Astrocyte of the cerebellum (primary cell): ENCODE measurements around the gene APOBEC3G.

Experiments used
- DNase-seq: peaks from one replicate; pipeline ENCODE4 v3.0.0-alpha.2; 2011; ENCODE audit warnings: low read depth
- H3K4me3 ChIP-seq: 2 replicates; pipeline ENCODE4 v1.5.1; 2011; ENCODE audit warnings: mild to moderate bottlenecking, low read depth, low read length, moderate library complexity
- CTCF ChIP-seq: IDR thresholded peaks from 2 replicates; pipeline ENCODE4 v1.5.1; 2012; ENCODE audit warnings: low read length, low read depth, moderate library complexity, mild to moderate bottlenecking; ENCODE audit errors: missing control alignments
- in situ Hi-C: cut with HindIII; loops from 2 replicates; pipeline ENCODE4 v1.10.0; 2017; ENCODE audit warnings: low sequenced_read_pairs

The APOBEC3G gene

GRCh38 chr22:39114112-39114511, 37.0 kb downstream of the APOBEC3G start:
- no peak overlapping the region for H3K4me3 ChIP-seq
- DNase-seq, result no peak
- TF ChIP-seq CTCF, result no peak
- in situ Hi-C loops, result no loop called here

GRCh38 chr22:39115570-39115969, 38.5 kb downstream of the APOBEC3G start:
- TF ChIP-seq CTCF, result no peak
- no peak overlapping the region for H3K4me3 ChIP-seq
- DNase-seq, result no peak
- in situ Hi-C loops, result no loop called here

GRCh38 chr22:39115977-39116621, 39.0 kb downstream of the APOBEC3G start:
- no peak for TF ChIP-seq CTCF
- DNase-seq, result no peak
- H3K4me3 ChIP-seq, result no peak overlapping the region
- in situ Hi-C loops, result no loop called here

- in situ Hi-C loops, result no loop called here
- DNase-seq, result peak; percentile 26
- H3K4me3 ChIP-seq, result no peak overlapping the region
- peak; percentile 57 for TF ChIP-seq CTCF
These were observed 40.6 kb downstream of the APOBEC3G start for GRCh38 chr22:39117585-39118191.

GRCh38 chr22:39120983-39121382, 43.9 kb downstream of the APOBEC3G start:
- in situ Hi-C loops, result no loop called here
- no peak overlapping the region for H3K4me3 ChIP-seq
- DNase-seq, result no peak
- TF ChIP-seq CTCF, result no peak

GRCh38 chr22:39122772-39123470, 45.8 kb downstream of the APOBEC3G start:
- in situ Hi-C loops, result no loop called here
- no peak for DNase-seq
- no peak for TF ChIP-seq CTCF
- H3K4me3 ChIP-seq, result no peak overlapping the region
